KMS-11 (cell line): ENCODE data around the gene RNFT2.

Experiments used
- H2AFZ ChIP-seq: fragments of 200-600 bp; sonication (generic); 2 replicates; pipeline ENCODE4 v1.6.1; 2016; ENCODE audit warnings: antibody characterized with exemption, mixed run types, low read depth
- H3K27ac ChIP-seq: fragments of 200-600 bp; sonication (generic); 2 replicates; pipeline ENCODE4 v1.6.1; 2016; ENCODE audit warnings: mild to moderate bottlenecking, mixed run types
- H3K27me3 ChIP-seq: fragments of 200-600 bp; sonication (generic); 2 replicates; pipeline ENCODE4 v1.6.1; 2017; ENCODE audit warnings: mild to moderate bottlenecking, low read depth, mixed run types, moderate library complexity; ENCODE audit not compliant: insufficient read depth
- H3K36me3 ChIP-seq: fragments of 200-600 bp; sonication (generic); 2 replicates; pipeline ENCODE4 v1.6.1; 2017; ENCODE audit warnings: mild to moderate bottlenecking, mixed run types; ENCODE audit not compliant: insufficient read depth
- H3K4me1 ChIP-seq: fragments of 200-600 bp; sonication (generic); 2 replicates; pipeline ENCODE4 v1.6.1; 2016; ENCODE audit warnings: mild to moderate bottlenecking, low read depth, mixed run types; ENCODE audit not compliant: poor library complexity, severe bottlenecking
- H3K4me2 ChIP-seq: fragments of 200-600 bp; sonication (generic); 2 replicates; pipeline ENCODE4 v1.7.0; 2016; ENCODE audit warnings: mild to moderate bottlenecking, mixed run types
- H3K4me3 ChIP-seq: fragments of 200-600 bp; sonication (generic); IDR thresholded peaks from 2 replicates; pipeline ENCODE4 v1.6.1; 2017; ENCODE audit warnings: low read depth, low read length, mixed read lengths; ENCODE audit not compliant: insufficient read depth
- H3K79me2 ChIP-seq: fragments of 200-600 bp; sonication (generic); 2 replicates; pipeline ENCODE4 v1.6.1; 2016; ENCODE audit warnings: low read depth, mixed run types; ENCODE audit not compliant: insufficient read depth
- H3K9ac ChIP-seq: fragments of 200-600 bp; sonication (generic); 2 replicates; pipeline ENCODE4 v1.6.1; 2016; ENCODE audit warnings: mild to moderate bottlenecking, mixed run types
- H4K20me1 ChIP-seq: fragments of 200-600 bp; sonication (generic); 2 replicates; pipeline ENCODE4 v1.6.1; 2016; ENCODE audit warnings: mild to moderate bottlenecking, mixed run types; ENCODE audit not compliant: insufficient read depth
- TF ChIP-seq, protein P1 (sequence below): fragments of 200-600 bp; sonication (generic); conservative IDR thresholded peaks from 2 replicates; pipeline ENCODE4 v1.6.1; 2017; ENCODE audit warnings: low read depth, mild to moderate bottlenecking, antibody characterized with exemption, low read length, moderate library complexity, mixed read lengths

Gene RNFT2, protein sequence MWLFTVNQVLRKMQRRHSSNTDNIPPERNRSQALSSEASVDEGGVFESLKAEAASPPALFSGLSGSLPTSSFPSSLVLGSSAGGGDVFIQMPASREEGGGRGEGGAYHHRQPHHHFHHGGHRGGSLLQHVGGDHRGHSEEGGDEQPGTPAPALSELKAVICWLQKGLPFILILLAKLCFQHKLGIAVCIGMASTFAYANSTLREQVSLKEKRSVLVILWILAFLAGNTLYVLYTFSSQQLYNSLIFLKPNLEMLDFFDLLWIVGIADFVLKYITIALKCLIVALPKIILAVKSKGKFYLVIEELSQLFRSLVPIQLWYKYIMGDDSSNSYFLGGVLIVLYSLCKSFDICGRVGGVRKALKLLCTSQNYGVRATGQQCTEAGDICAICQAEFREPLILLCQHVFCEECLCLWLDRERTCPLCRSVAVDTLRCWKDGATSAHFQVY

DNA sequence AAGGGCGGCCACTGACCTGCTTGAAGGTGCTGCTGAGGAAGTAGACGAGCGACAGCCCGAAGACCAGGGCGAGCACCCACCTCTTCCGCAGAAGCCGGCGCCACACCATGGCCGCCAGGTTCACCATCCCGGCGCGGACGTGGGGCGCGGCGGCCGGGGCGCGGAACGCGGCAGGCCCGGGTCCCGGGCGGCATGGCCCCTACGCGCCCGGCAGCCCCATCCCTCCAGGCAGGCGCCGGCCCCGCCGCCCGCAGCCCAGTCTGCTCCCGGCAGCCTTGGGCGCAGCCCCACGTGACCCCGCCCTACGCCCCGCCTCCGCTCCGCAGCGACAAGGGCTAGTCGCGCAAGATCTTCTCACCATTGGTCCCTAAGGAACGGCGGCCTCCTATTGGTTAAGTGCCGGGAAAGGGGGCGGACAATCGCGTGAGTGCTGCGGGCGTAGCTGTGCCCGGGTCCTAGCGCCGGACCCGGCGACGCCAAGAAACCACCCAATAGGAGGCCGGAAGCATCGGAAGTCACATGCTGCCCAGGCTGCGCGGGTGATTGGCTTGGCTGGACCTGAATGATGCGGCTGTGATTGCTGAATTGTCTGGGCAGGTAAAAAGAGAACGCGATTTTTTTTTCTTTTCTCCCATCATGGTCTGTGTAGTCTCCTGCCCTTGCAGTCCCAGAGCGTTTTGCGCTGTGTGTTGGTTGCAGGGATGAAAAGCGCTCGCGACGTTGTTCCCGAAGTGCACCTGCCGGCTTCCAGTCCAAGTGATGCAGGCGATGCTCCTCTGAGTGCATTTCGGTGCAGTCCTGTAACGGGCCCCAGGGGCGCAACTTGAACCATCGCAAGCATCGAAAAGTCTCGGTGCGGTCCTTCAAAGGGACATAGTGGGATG, at the start of gene RNFT2, which contains the start of gene SPRING1:
Gene RNFT2, plus strand, starts transcription at position 542 of the 884 bp plus-strand sequence. CDS start 2,183 bp downstream, outside the sequence.
Gene SPRING1, minus strand, starts transcription at position 296 of the 884 bp plus-strand sequence. Its CDS starts 169 bp downstream, at position 127.
- Histone ChIP-seq H3K27me3 (no peaks in the 10 kb centered on the region), H3K79me2 (no peaks in the 10 kb centered on the region), H3K9ac (peak within 1 kb of the TSS; percentile 15; the same call in 1 of the 2 replicates), H3K36me3 (no peaks in the 10 kb centered on the region), H3K27ac (no peak within 1 kb of the TSS), H3K4me1 (peaks cover 14% of the 10 kb centered on the region), H4K20me1 (no peaks in the 10 kb centered on the region), H2AFZ (peak within 1 kb of the TSS; percentile 69; the same call in 1 of the 2 replicates), H3K4me3 (no peak within 1 kb of the TSS), H3K4me2 (peak within 1 kb of the TSS; percentile 80)
- TF ChIP-seq, protein P1, sequence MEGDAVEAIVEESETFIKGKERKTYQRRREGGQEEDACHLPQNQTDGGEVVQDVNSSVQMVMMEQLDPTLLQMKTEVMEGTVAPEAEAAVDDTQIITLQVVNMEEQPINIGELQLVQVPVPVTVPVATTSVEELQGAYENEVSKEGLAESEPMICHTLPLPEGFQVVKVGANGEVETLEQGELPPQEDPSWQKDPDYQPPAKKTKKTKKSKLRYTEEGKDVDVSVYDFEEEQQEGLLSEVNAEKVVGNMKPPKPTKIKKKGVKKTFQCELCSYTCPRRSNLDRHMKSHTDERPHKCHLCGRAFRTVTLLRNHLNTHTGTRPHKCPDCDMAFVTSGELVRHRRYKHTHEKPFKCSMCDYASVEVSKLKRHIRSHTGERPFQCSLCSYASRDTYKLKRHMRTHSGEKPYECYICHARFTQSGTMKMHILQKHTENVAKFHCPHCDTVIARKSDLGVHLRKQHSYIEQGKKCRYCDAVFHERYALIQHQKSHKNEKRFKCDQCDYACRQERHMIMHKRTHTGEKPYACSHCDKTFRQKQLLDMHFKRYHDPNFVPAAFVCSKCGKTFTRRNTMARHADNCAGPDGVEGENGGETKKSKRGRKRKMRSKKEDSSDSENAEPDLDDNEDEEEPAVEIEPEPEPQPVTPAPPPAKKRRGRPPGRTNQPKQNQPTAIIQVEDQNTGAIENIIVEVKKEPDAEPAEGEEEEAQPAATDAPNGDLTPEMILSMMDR = no peak

DNA sequence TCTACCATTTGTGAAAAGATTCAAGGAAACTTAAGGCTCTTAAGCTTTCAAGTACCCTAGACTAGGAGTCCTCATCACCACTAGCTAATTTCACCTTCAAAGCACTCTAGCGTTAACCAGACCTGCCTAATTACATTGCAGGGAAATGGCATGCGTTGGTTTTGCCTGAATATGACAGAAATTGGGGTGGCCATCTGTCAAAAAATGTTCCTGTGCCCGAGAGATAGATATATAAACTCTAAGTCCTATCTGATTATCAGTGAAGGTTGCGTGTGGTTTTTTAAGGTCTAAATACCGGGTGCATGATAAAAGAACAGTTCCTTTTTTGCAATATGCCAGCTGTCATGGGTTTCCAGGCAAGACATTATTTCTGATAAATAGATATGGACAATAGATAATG, 48.6 kb upstream of the RNFT2 start:
- H3K27ac ChIP-seq = no peak overlapping the region

DNA sequence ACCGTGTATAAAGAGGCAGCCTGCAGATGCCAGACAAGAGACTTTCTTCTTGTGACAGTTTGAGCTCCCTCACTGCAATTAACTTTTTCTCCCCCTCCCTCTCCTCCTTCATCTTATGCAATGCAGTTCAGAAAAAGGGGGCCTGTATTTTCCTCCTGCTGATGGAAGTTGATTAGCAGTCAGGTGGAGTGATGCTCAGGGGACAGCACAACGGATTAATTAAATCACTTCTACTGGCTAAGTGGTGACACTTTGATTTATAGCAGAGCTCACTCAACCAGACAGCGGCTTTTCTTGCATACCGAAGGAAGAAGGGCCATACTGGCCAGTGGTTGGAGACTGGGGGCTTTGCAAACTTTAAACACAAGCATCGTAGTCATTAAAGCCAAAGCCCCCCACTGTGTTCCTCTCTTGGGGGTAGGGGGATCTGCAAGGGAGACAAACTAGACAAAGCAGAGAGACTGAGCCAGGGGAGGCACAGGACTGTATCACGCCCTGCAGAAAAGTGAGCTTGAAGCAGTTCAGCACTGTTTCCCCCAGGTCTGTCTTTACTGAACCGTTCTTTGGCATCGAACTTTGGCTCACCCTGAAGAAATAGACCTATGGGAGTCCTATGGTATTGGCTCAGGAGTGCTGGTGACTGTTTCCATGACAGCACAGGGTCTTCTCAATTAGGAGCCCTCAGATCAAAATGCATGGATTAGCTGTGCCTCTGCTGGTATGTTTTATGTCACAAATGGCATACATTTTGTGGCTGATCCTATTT, 48.0 kb upstream of the RNFT2 start:
- TF ChIP-seq, protein P1 = no peak
- Histone ChIP-seq H3K27me3 (no peaks in the 10 kb centered on the region), H3K79me2 (no peaks in the 10 kb centered on the region), H3K27ac (no peak overlapping the region), H3K9ac (no peak overlapping the region), H3K4me2 (no peak overlapping the region), H3K4me3 (no peak overlapping the region), H4K20me1 (no peaks in the 10 kb centered on the region), H3K36me3 (no peaks in the 10 kb centered on the region), H2AFZ (no peak overlapping the region), H3K4me1 (no peaks in the 10 kb centered on the region)

More for the DNA sequence above, 48.6 kb upstream of the RNFT2 start:
- no peaks in the 10 kb centered on the region for H3K79me2 ChIP-seq
- H3K9ac ChIP-seq = no peak overlapping the region
- no peak overlapping the region for H3K4me3 ChIP-seq
- H4K20me1 ChIP-seq = no peaks in the 10 kb centered on the region
- no peaks in the 10 kb centered on the region for H3K27me3 ChIP-seq
- TF ChIP-seq, protein P1 = no peak
- no peak overlapping the region for H2AFZ ChIP-seq
- no peaks in the 10 kb centered on the region for H3K36me3 ChIP-seq
- H3K4me1 ChIP-seq = no peaks in the 10 kb centered on the region
- no peak overlapping the region for H3K4me2 ChIP-seq

DNA sequence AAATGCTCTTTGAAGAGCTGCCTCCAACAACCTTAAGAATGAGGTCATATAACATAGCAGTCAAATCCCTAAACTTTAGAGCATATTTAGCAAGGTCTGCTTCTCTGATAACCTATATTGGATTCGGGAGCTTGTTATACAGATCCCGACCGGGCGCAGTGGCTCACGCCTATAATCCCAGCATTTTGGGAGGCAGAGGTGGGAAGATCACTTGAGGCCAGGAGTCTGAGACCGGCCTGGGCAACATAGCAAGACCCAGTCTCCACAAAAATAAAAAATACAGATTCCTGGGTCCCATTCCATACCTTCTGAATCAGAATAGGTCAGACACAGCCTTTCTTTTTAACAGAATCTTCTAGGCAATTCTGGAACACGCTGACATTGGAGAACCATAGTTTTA, 46.9 kb upstream of the RNFT2 start:
- Histone ChIP-seq H3K4me1 (no peaks in the 10 kb centered on the region), H3K36me3 (no peaks in the 10 kb centered on the region), H4K20me1 (no peaks in the 10 kb centered on the region), H2AFZ (no peak overlapping the region), H3K9ac (no peak overlapping the region), H3K27me3 (no peaks in the 10 kb centered on the region), H3K4me2 (no peak overlapping the region), H3K4me3 (no peak overlapping the region), H3K79me2 (no peaks in the 10 kb centered on the region), H3K27ac (no peak overlapping the region)
- TF ChIP-seq, protein P1 = no peak
